Tibial artery (tissue), 4 donors: ENCODE measurements around the gene POLRMT.
A peak's percentile ranks its signal among the peaks of the same experiment; 100 is the strongest.

ENCODE experiments used
- DNase-seq, 2 donors: peaks; one replicate each; pipeline ENCODE4 v3.0.0-alpha.2; 2019
- H3K27ac ChIP-seq, 2 donors: fragments of 200-600 bp; sonication (generic) in 1 of 2; 1 replicate in 1 of 2; 2 replicates in 1 of 2; pipeline ENCODE4 v1.5.1; 2018 to 2019; ENCODE audit warnings: mild to moderate bottlenecking in 1 of 2
- H3K27me3 ChIP-seq, 2 donors: fragments of 200-600 bp; sonication (generic) in 1 of 2; one replicate each; pipeline versions ENCODE4 v1.5.1 to v1.6.0; 2016 to 2019
- H3K36me3 ChIP-seq, 3 donors: fragments of 200-600 bp; sonication (generic) in 2 of 3; one replicate each; pipeline ENCODE4 v1.5.1; 2016 to 2019; ENCODE audit warnings: mild to moderate bottlenecking in 2 of 3
- H3K4me1 ChIP-seq, 4 donors: fragments of 200-600 bp; sonication (generic) in 2 of 4; 1 replicate in 3 of 4; 2 replicates in 1 of 4; pipeline ENCODE4 v1.5.1; 2016 to 2019
- H3K4me3 ChIP-seq, 2 donors: fragments of 200-600 bp; sonication (generic) in 1 of 2; 1 replicate in 1 of 2; 2 replicates in 1 of 2; pipeline ENCODE4 v1.5.1; 2018 to 2019; ENCODE audit warnings: mild to moderate bottlenecking in 2 of 2
- H3K9me3 ChIP-seq, 3 donors: fragments of 200-600 bp; sonication (generic) in 1 of 3; one replicate each; pipeline ENCODE4 v1.5.1; 2016 to 2019
- CTCF ChIP-seq, 2 experiments: fragments of 200-600 bp in 1 of 2; fragments of 450-650 bp in 1 of 2; IDR thresholded peaks; one replicate each; pipeline ENCODE4 v1.5.1; 2017 to 2019; ENCODE audit warnings: antibody characterized with exemption in 2 of 2, mild to moderate bottlenecking in 1 of 2, moderate library complexity in 1 of 2
- intact Hi-C: fragments of 100-400 bp; cut with DNase I; formaldehyde crosslinking; loops from one replicate; pipeline ENCODE4 v1.15.0; 2023; ENCODE audit warnings: low total_unique reads

The POLRMT gene

GRCh38 chr19:613732-614567 is 19.4 kb downstream of the POLRMT start:
- intact Hi-C loops: no loop called here
- TF ChIP-seq CTCF (IDR thresholded peaks at IDR 0.05): no peak
- peaks cover 20 to 23% (median 22%) of the 10 kb centered on the region in 3 donors for H3K36me3 ChIP-seq
- peaks cover 0 to 34% of the 10 kb centered on the region in 2 donors for H3K27me3 ChIP-seq
- no peak for DNase-seq
- no peak overlapping the region for H3K4me3 ChIP-seq
- peaks cover 0 to 13% (median 4%) of the 10 kb centered on the region in 4 donors for H3K4me1 ChIP-seq
- no peak overlapping the region for H3K27ac ChIP-seq
- H3K9me3 ChIP-seq: no peaks in the 10 kb centered on the region

- Histone ChIP-seq H3K27ac (no peak overlapping the region), H3K4me3 (no peak overlapping the region), H3K4me1 (peaks cover 0 to 13% (median 4%) of the 10 kb centered on the region in 4 donors), H3K9me3 (no peaks in the 10 kb centered on the region), H3K36me3 (peaks cover 10 to 13% (median 12%) of the 10 kb centered on the region in 3 donors), H3K27me3 (peaks cover 0 to 35% of the 10 kb centered on the region in 2 donors)
- intact Hi-C loops: no loop called here
- no peak for DNase-seq
- TF ChIP-seq CTCF (IDR thresholded peaks at IDR 0.05): no peak
These were observed 20.4 kb downstream of the POLRMT start for GRCh38 chr19:612941-613340.

GRCh38 chr19:611481-611868 is 21.9 kb downstream of the POLRMT start:
- TF ChIP-seq CTCF (IDR thresholded peaks at IDR 0.05): no peak
- Histone ChIP-seq H3K36me3 (no peaks in the 10 kb centered on the region), H3K9me3 (no peaks in the 10 kb centered on the region), H3K27me3 (peaks cover 0 to 26% of the 10 kb centered on the region in 2 donors), H3K4me1 (peaks cover 0 to 10% (median 2%) of the 10 kb centered on the region in 4 donors), H3K27ac (no peak overlapping the region), H3K4me3 (no peak overlapping the region)
- DNase-seq: no peak
- intact Hi-C loops: no loop called here

GRCh38 chr19:610801-611480 is 22.4 kb downstream of the POLRMT start:
- peak overlapping the region in 1 of 2 donors; percentile 9 for H3K4me3 ChIP-seq
- peaks cover 0 to 6% (median 0%) of the 10 kb centered on the region in 4 donors for H3K4me1 ChIP-seq
- no peak overlapping the region for H3K27ac ChIP-seq
- intact Hi-C loops: no loop called here
- no peak for TF ChIP-seq CTCF (IDR thresholded peaks at IDR 0.05)
- DNase-seq: no peak
- peaks cover 0 to 24% of the 10 kb centered on the region in 2 donors for H3K27me3 ChIP-seq
- H3K9me3 ChIP-seq: no peaks in the 10 kb centered on the region
- no peaks in the 10 kb centered on the region for H3K36me3 ChIP-seq

GRCh38 chr19:610071-610800 is 23.1 kb downstream of the POLRMT start:
- no peaks in the 10 kb centered on the region for H3K9me3 ChIP-seq
- H3K4me3 ChIP-seq: peak overlapping the region in 1 of 2 donors; percentile 9

More at GRCh38 chr19:610071-610800, 23.1 kb downstream of the POLRMT start:
- Histone ChIP-seq H3K27ac (no peak overlapping the region), H3K27me3 (peaks cover 0 to 24% of the 10 kb centered on the region in 2 donors), H3K4me1 (peaks cover 0 to 6% (median 0%) of the 10 kb centered on the region in 4 donors), H3K36me3 (no peaks in the 10 kb centered on the region)
- no peak for TF ChIP-seq CTCF (IDR thresholded peaks at IDR 0.05)
- intact Hi-C loops: no loop called here
- no peak for DNase-seq
